GM12801 (cell line): ENCODE data around the gene MAGI2.

Experiments used
- TF ChIP-seq, protein P1 (sequence below): IDR thresholded peaks from one replicate; pipeline ENCODE4 v1.5.1; 2011; ENCODE audit warnings: control low read depth; ENCODE audit not compliant: insufficient read length; ENCODE audit errors: extremely low read depth

MAGI2 gene

DNA sequence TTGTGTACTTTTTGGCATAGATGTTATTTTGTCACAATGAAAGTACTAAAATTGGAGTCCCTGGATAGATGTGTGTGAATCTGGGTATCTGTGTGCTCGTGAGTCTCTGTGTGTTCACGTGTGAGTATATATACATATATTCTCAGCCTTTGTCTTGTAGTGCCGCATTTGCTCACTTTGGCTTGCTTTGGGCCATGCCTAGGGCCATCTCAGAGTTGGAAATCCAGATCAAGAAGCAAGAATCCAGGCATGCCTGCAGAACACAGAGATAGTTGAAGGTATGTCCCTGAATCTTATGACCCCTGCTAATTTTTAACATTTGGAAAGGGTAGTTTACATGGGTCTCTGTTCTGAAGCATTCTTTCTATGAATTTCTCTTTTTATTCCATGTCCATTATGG is 1446.2 kb downstream of the MAGI2 start:
- TF ChIP-seq, protein P1, sequence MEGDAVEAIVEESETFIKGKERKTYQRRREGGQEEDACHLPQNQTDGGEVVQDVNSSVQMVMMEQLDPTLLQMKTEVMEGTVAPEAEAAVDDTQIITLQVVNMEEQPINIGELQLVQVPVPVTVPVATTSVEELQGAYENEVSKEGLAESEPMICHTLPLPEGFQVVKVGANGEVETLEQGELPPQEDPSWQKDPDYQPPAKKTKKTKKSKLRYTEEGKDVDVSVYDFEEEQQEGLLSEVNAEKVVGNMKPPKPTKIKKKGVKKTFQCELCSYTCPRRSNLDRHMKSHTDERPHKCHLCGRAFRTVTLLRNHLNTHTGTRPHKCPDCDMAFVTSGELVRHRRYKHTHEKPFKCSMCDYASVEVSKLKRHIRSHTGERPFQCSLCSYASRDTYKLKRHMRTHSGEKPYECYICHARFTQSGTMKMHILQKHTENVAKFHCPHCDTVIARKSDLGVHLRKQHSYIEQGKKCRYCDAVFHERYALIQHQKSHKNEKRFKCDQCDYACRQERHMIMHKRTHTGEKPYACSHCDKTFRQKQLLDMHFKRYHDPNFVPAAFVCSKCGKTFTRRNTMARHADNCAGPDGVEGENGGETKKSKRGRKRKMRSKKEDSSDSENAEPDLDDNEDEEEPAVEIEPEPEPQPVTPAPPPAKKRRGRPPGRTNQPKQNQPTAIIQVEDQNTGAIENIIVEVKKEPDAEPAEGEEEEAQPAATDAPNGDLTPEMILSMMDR, result no peak

DNA sequence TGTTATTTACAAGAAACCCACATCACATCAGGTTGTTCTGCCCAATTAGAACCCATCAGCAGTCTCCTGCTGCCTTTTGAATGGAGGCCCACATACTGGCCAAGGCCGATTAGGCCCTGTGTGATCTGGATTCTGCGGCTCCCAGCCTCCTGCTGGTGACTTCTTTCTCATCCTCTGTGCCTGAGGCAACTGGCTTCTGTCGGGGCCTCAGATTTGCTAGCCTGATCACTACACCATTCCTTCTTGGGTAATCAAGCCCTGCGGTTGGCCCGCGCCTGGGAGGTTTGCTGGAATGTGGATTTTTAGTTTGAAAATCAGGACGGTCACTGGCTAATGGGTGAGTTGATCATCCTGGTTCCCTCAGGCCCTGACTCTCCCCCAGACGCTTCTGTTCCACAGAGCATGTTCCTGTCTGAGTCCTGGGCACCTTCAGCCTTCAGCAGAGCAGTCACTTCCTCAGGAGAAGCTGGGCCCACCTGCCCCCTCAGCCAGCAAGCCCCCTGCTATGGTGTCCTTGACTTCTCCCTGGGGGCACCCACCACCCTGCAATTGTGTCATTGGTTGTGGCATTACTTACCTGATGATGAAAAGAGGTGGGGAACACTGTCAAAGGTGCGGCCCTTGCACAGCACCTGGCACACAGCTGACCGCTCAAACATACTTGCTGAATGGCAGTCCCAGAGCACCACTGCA is 1447.3 kb downstream of the MAGI2 start:
- TF ChIP-seq, protein P1, result no peak

DNA sequence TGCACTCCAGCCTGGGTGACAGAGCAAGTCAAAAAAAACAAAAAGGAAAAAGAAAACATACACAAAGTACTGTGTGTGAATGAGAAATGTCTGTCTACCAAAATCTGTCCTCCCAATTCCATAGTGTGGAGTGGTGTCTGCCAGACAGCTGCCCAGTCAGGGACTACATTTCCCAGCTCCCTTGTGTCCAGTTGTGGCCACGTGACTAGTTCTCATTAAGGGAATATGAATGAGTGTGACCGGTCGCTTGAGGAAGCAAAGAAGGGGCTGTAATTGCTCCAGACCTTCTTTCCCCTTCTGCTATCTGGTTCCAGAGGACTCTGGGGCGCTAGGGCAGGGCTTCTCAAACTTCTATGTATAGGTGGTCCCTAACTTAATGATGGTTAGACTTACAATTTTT is 1450.8 kb downstream of the MAGI2 start:
- TF ChIP-seq, protein P1, result no peak

DNA sequence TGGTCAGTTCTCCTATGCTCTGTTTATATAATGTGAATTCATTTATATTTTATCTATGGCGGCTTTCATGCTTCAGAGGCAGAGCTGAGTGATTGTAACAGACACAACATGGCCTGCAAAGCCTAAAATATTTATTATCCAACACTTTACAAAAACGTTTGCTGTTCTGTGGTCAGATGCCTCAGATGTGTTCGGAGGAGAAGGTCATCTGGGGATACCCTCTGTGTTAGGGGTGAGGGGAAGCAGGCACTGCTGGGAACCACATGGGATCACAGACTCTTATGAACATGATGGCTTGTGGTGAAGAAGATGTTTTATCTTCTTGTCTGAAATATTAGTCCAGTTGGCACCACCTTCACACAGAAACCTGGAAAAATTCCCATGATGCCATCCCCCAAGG is 1451.4 kb downstream of the MAGI2 start:
- TF ChIP-seq, protein P1, result no peak

DNA sequence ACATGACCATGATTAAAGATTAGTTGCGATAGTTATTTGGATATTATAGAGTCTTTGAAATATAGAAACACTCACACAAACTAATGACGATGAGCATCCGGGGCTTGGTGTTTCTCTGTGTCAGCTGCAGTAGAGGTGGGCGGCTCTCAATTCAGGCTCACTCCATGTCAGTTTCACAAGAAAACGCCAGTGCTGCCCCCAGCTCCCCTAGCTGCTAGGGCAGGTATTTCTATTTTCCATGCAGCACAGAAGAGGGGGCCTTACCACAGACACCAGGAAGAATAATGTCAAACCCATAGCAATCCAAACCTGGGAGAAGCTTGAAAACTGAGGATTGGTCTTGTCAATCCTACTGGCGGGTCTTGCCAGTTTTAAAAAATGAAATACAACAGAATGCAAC is 1457.8 kb downstream of the MAGI2 start:
- TF ChIP-seq, protein P1, result no peak

DNA sequence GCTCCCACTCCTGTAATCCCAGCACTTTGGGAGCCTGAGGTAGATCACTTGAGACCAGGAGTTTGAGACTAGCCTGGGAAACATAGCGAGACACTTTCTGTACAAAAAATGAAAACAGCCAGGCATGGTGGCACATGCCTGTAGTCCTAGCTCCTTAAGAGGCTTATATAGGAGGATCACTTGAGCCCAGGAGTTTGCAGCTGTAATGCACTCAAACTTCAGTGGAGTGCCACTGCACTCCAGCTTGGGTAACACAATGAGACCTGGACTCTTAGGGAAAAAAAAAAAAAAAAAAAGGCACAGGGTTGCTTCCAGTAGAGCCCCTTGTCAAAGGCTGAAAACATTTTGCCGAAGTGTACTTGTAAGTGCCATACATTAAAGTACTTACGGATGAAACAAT is 1459.6 kb downstream of the MAGI2 start:
- TF ChIP-seq, protein P1, result no peak

DNA sequence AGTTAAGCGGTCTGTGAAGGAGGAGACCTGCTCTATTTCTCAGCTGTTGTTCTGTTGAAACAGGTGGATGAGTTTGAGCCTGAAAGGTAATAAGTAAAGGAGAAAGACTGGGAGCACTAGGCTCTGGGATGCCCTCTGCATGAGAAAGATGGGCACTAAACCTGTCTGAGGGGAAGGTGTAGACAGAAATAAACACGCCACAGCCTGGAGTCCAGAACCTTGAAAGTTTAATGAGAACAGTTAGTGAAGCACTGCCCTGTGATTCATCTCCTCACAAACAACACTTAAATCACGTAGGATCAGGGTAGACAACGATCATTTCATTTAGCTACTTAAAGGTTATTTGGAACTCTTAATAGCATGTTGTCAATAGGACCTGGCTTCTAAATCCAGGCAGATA is 1461.8 kb downstream of the MAGI2 start:
- TF ChIP-seq, protein P1, result no peak
